GM19035 (cell line): Measurements from ENCODE around the gene MINAR1.
"Not testable (repeated sequence)": the region's sequence is repeated elsewhere in the genome, so short reads cannot be mapped to it uniquely, and the experiment has no call there.

Source experiments
- ATAC-seq: cut with Tn5 transposase; IDR thresholded peaks from one replicate; pipeline ENCODE4 v1.9.1; 2021; ENCODE audit not compliant: unreplicated experiment

Gene MINAR1

GRCh38 chr15:79431636-79432344, at the start of gene MINAR1:
Gene MINAR1 (plus strand): TSS chr15:79432336. CDS start chr15:79456148, 23,812 bp downstream.
- ATAC-seq: no peak

GRCh38 chr15:79394231-79394630, 37.9 kb upstream of the MINAR1 start:
- ATAC-seq: no peak

GRCh38 chr15:79396850-79397249, 35.3 kb upstream of the MINAR1 start:
- ATAC-seq: no peak

- ATAC-seq: no peak
These were observed 34.7 kb upstream of the MINAR1 start for GRCh38 chr15:79397269-79397910.

- no peak for ATAC-seq
These were observed 32.5 kb upstream of the MINAR1 start for GRCh38 chr15:79399606-79400005.

GRCh38 chr15:79400650-79401049, 31.5 kb upstream of the MINAR1 start:
- ATAC-seq: no peak

- no peak for ATAC-seq
These were observed 30.8 kb upstream of the MINAR1 start for GRCh38 chr15:79401301-79401700.

GRCh38 chr15:79402136-79402535, 30.0 kb upstream of the MINAR1 start:
- no peak for ATAC-seq

GRCh38 chr15:79403501-79403900, 28.6 kb upstream of the MINAR1 start:
- no peak for ATAC-seq

- ATAC-seq: no peak
These were observed 25.9 kb upstream of the MINAR1 start for GRCh38 chr15:79406210-79406609.

- no peak for ATAC-seq
These were observed 24.1 kb upstream of the MINAR1 start for GRCh38 chr15:79408041-79408440.

GRCh38 chr15:79410237-79410636, 21.9 kb upstream of the MINAR1 start:
- ATAC-seq: no peak

- ATAC-seq: no peak
These were observed 20.1 kb upstream of the MINAR1 start for GRCh38 chr15:79412010-79412409.

- ATAC-seq: no peak
These were observed 19.7 kb upstream of the MINAR1 start for GRCh38 chr15:79412429-79412828.

GRCh38 chr15:79416876-79417275, 15.3 kb upstream of the MINAR1 start:
- no peak for ATAC-seq

- ATAC-seq: no peak
These were observed 13.3 kb upstream of the MINAR1 start for GRCh38 chr15:79418693-79419279.

- ATAC-seq: no peak
These were observed 6.4 kb upstream of the MINAR1 start for GRCh38 chr15:79425591-79426295.

- not testable (repeated sequence) for ATAC-seq
These were observed 5.2 kb upstream of the MINAR1 start for GRCh38 chr15:79426899-79427298.

GRCh38 chr15:79427781-79428598, 4.1 kb upstream of the MINAR1 start:
- no peak for ATAC-seq

GRCh38 chr15:79430901-79431635, 1.1 kb upstream of the MINAR1 start:
- ATAC-seq: no peak
